SK-N-MC (cell line): ENCODE data around the gene ZNF407.

Experiments used
- EZH2 ChIP-seq: fragments of 200-600 bp; sonication (generic); IDR thresholded peaks from one replicate; pipeline ENCODE4 v1.6.1; 2017; ENCODE audit warnings: antibody characterized with exemption
- FOXP2 ChIP-seq: optimal IDR thresholded peaks from 2 replicates; pipeline ENCODE3; 2011; ENCODE audit warnings: mild to moderate bottlenecking, moderate library complexity; ENCODE audit not compliant: insufficient read depth; ENCODE audit errors: extremely low read length, control extremely low read depth
- POLR2AphosphoS5 ChIP-seq: IDR thresholded peaks from 2 replicates; pipeline ENCODE4 v1.6.1; 2012; ENCODE audit warnings: mild to moderate bottlenecking, low read depth, low read length, borderline replicate concordance

DNA sequence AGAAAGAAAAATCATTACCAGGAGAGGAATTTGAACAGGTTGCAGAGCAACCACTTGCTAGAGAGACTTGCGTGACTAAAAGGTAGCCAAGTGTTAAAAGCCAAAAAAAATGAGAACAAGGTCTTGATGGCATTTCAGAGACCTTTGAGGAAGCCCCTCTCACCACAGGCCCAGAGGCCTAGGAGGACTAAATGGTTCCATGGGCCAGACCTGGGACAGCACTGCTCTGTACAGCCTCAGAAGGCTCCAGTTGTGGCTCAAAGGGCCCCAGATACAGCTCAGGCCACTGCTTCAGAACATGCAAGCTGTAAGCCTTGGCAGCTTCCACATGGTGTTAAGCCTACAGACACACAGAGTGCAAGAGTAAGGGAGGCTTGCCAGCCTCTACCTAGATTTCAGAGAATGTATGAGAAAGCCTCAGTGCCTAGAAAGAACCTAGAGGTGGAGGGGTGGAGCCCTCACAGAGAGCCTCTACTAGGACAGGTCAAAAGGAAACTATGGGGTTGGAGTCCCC is 48.0 kb upstream of the ZNF407 start:
- TF ChIP-seq EZH2, result no peak
- no peak for TF ChIP-seq FOXP2
- TF ChIP-seq POLR2AphosphoS5, result no peak
